Esophagus muscularis mucosa (tissue), 4 donors: ENCODE data around the gene ATP1A3. TPM values are rescaled to one million over a fixed set of nuclear protein-coding genes. Genes with fewer than 3 reads are reported as not detected.

Experiments used
- DNase-seq: peaks from one replicate; pipeline ENCODE4 v3.0.0-alpha.2; 2017; ENCODE audit errors: extremely low spot score
- H3K27ac ChIP-seq, 4 donors: fragments of 200-600 bp; sonication (generic); replicated peaks in 1 of 4; 1 replicate in 3 of 4; 2 replicates in 1 of 4; pipeline ENCODE4 v1.5.1; 2016 to 2019; ENCODE audit warnings: mild to moderate bottlenecking in 1 of 4
- H3K27me3 ChIP-seq, 4 donors: fragments of 200-600 bp; sonication (generic); one replicate each; pipeline versions ENCODE4 v1.5.1 to v1.6.0; 2016 to 2019
- H3K36me3 ChIP-seq, 4 donors: fragments of 200-600 bp; sonication (generic); one replicate each; pipeline ENCODE4 v1.5.1; 2016 to 2019
- H3K4me1 ChIP-seq, 4 donors: fragments of 200-600 bp; sonication (generic); one replicate each; pipeline ENCODE4 v1.5.1; 2016 to 2019
- H3K4me3 ChIP-seq, 4 donors: fragments of 200-600 bp; sonication (generic); 1 replicate in 2 of 4; 2 replicates in 2 of 4; pipeline ENCODE4 v1.5.1; 2016 to 2019; ENCODE audit warnings: mild to moderate bottlenecking in 4 of 4, moderate library complexity in 1 of 4
- H3K9me3 ChIP-seq, 4 donors: fragments of 200-600 bp; sonication (generic); 1 replicate in 3 of 4; 2 replicates in 1 of 4; pipeline ENCODE4 v1.5.1; 2016 to 2019
- EP300 ChIP-seq: sonication (generic); formaldehyde crosslinking; IDR thresholded peaks from one replicate; pipeline ENCODE4 v1.6.1; 2017; ENCODE audit warnings: antibody characterized with exemption
- POLR2A ChIP-seq: fragments of 450-650 bp; IDR thresholded peaks from one replicate; pipeline ENCODE4 v1.6.1; 2017; ENCODE audit warnings: antibody characterized with exemption, moderate library complexity, mild to moderate bottlenecking, low read depth
- POLR2AphosphoS5 ChIP-seq, 2 donors: sonication (generic); formaldehyde crosslinking; IDR thresholded peaks; one replicate each; pipeline ENCODE4 v1.6.1; 2017; ENCODE audit warnings: antibody characterized with exemption in 2 of 2
- WGBS: methylation state at CpG from one replicate; pipeline ENCODE4 v1.1.5; 2018; 5-methylcytosine and 5-hydroxymethylcytosine counted together
- intact Hi-C: fragments of 100-400 bp; cut with DNase I; formaldehyde crosslinking; loops from one replicate; pipeline ENCODE4 v1.15.1; 2023
- total RNA-seq, 4 donors: library from RNA; depleted of rRNA; stranded (reverse); fragments of >200 nt; gene quantifications; one replicate each; pipeline versions ENCODE4 v1.1.0 to v1.2.1, GENCODE V29; 2016
- TF ChIP-seq, protein P1 (sequence below), 3 experiments: fragments of 200-600 bp in 2 of 3; fragments of 450-650 bp in 1 of 3; sonication (generic) in 2 of 3; IDR thresholded peaks; one replicate each; pipeline ENCODE4 v1.5.1; 2017 to 2019; ENCODE audit warnings: antibody characterized with exemption in 3 of 3, mild to moderate bottlenecking in 2 of 3, moderate library complexity in 1 of 3

Gene ATP1A3
- total RNA-seq, 4 donors from 2014 or later, result 2.1 to 4.3 (median 3.5) TPM

DNA sequence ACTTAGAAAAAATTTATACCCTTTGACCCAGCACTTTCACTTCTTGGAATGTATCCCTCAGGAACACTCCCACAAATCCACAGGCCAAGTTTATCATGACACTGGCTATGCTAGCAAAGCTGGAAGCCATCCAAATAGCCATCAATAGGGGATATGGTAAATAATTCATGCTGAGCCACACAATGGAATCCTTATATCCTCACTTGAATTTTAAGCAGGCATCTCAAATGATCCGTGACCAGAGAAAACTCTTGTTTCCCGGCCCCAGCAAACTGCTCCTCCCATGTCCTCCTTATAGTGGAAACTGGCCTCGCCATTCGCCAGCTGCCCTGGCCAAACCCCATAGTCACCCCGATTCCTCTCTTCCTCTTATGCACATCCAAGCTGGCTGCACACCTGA is 38.4 kb upstream of the ATP1A3 start:
- peaks cover 0 to 28% (median 4%) of the 10 kb centered on the region in 4 donors for H3K36me3 ChIP-seq
- H3K27me3 ChIP-seq, result no peaks in the 10 kb centered on the region
- intact Hi-C loops, result no loop called here
- no peak overlapping the region for H3K27ac ChIP-seq
- 76% methylated on average over 5 of the region's 5 CpGs for WGBS
- TF ChIP-seq POLR2A (no peak), EP300 (no peak), POLR2AphosphoS5 (IDR thresholded peaks at IDR 0.05) (no peak)
- TF ChIP-seq, protein P1, sequence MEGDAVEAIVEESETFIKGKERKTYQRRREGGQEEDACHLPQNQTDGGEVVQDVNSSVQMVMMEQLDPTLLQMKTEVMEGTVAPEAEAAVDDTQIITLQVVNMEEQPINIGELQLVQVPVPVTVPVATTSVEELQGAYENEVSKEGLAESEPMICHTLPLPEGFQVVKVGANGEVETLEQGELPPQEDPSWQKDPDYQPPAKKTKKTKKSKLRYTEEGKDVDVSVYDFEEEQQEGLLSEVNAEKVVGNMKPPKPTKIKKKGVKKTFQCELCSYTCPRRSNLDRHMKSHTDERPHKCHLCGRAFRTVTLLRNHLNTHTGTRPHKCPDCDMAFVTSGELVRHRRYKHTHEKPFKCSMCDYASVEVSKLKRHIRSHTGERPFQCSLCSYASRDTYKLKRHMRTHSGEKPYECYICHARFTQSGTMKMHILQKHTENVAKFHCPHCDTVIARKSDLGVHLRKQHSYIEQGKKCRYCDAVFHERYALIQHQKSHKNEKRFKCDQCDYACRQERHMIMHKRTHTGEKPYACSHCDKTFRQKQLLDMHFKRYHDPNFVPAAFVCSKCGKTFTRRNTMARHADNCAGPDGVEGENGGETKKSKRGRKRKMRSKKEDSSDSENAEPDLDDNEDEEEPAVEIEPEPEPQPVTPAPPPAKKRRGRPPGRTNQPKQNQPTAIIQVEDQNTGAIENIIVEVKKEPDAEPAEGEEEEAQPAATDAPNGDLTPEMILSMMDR (IDR thresholded peaks at IDR 0.05), result no peak
- DNase-seq, result no peak
- no peaks in the 10 kb centered on the region for H3K9me3 ChIP-seq
- H3K4me1 ChIP-seq, result peaks cover 0 to 12% (median 9%) of the 10 kb centered on the region in 4 donors
- no peak overlapping the region for H3K4me3 ChIP-seq

GRCh38 chr19:42030645-42031440 is 36.8 kb upstream of the ATP1A3 start:
- intact Hi-C loops, result no loop called here
- 70% methylated on average over 7 of the region's 7 CpGs for WGBS
- TF ChIP-seq POLR2AphosphoS5 (IDR thresholded peaks at IDR 0.05) (no peak), POLR2A (no peak), EP300 (no peak)
- TF ChIP-seq, protein P1 (IDR thresholded peaks at IDR 0.05), result no peak

DNA sequence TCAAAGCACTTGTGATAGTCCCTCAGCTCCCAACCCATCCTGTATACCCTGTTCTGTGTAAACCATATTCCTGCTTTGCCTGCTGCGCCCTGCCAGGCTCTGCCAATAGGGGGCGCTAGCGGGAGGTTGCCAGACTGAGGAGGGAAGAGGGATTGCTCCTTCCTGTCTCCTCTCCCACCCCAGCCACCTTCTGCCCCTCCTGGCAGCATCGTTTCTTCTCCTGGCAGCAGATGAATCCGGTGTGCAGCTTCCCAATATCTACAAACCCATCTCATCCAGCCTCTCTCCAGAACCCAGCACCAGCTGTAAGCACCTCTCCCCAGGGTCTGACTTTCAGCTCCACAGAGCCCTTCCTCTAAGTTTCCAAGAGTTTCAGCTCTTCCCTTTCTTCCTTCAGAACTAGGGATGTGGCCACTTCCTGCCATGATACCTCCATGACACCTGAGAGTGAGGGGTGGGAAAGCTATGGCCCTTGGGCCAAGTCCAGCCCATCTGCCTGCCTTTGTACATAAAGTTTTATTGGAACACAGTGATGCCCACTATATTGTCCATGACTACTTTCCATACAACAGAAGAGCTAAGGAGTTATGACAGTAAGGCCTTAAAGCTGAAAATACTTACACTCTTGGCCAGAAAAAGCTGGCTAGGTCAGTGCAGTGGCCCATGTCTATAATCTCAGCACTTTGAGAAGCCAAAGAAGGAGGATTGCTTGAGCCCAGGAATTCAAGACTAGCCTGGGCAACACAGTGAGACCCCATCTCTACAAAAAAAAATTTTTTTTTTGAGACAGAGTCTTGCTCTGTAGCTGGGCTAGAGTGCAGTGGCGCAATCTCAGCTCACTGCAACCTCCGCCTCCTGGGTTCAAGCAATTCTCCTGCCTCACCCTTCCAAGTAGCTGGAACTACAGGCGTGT is 34.5 kb upstream of the ATP1A3 start:
- TF ChIP-seq POLR2A, result no peak
- TF ChIP-seq EP300, result no peak
- TF ChIP-seq, protein P1 (IDR thresholded peaks at IDR 0.05), result peak; percentile 11 to 33 (median 14)
- TF ChIP-seq POLR2AphosphoS5 (IDR thresholded peaks at IDR 0.05), result no peak
- no peak for DNase-seq
- no peaks in the 10 kb centered on the region for H3K27me3 ChIP-seq
- WGBS, result 67% methylated on average over 8 of the region's 8 CpGs
- H3K9me3 ChIP-seq, result no peaks in the 10 kb centered on the region
- no peak overlapping the region for H3K27ac ChIP-seq
- H3K36me3 ChIP-seq, result peaks cover 0 to 15% (median 4%) of the 10 kb centered on the region in 4 donors
- H3K4me1 ChIP-seq, result peaks cover 13 to 31% (median 24%) of the 10 kb centered on the region in 4 donors
- H3K4me3 ChIP-seq, result no peak overlapping the region
- intact Hi-C loops, result no loop called here

More at GRCh38 chr19:42030645-42031440, 36.8 kb upstream of the ATP1A3 start:
- H3K4me3 ChIP-seq, result no peak overlapping the region
- H3K36me3 ChIP-seq, result peaks cover 0 to 15% (median 4%) of the 10 kb centered on the region in 4 donors
- peaks cover 0 to 12% (median 9%) of the 10 kb centered on the region in 4 donors for H3K4me1 ChIP-seq
- H3K27me3 ChIP-seq, result no peaks in the 10 kb centered on the region
- no peak for DNase-seq
- no peaks in the 10 kb centered on the region for H3K9me3 ChIP-seq
- H3K27ac ChIP-seq, result no peak overlapping the region

GRCh38 chr19:42024622-42025111 is 30.6 kb upstream of the ATP1A3 start:
- 44% methylated on average over 12 of the region's 12 CpGs for WGBS
- H3K27ac ChIP-seq, result peak overlapping the region in 3 of 4 donors; percentile 30 to 51 (median 48)
- peak; percentile 54 to 64 for TF ChIP-seq POLR2AphosphoS5 (IDR thresholded peaks at IDR 0.05)
- TF ChIP-seq, protein P1 (IDR thresholded peaks at IDR 0.05), result no peak
- H3K9me3 ChIP-seq, result no peaks in the 10 kb centered on the region
- H3K36me3 ChIP-seq, result peaks cover 0 to 39% (median 14%) of the 10 kb centered on the region in 4 donors
- peaks cover 13 to 19% (median 18%) of the 10 kb centered on the region in 4 donors for H3K4me1 ChIP-seq
- no peak for DNase-seq
- intact Hi-C loops, result no loop called here
- no peak overlapping the region for H3K4me3 ChIP-seq
- no peaks in the 10 kb centered on the region for H3K27me3 ChIP-seq
